Measurements from ENCODE around the gene CFAP92.

DNA sequence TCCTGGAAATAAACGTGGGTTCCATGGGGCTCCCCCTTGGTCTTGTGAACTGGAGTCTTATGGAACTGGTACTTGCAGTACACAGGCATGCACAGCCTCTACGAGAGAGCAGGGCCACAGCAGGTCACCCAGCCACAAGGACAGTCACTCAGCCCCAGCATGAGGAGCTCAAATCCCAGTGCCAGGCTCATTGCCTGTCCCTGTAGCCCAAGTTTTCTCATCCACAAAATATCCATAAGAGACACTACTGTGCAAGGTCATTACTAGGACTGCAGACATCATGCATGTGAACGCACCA lies 48.0 kb downstream of the CFAP92 start:
- TF ChIP-seq POLR2A (IDR thresholded peaks at IDR 0.05; ENCODE audit: low read depth, low read length) (no peak), POLR2AphosphoS5 (IDR thresholded peaks at IDR 0.05; ENCODE audit: low read depth, low read length) (no peak), TAF1 (IDR thresholded peaks at IDR 0.05; ENCODE audit: borderline replicate concordance, low read depth, low read length) (no peak)

Measured in GM12892 (cell line).